Astrocyte of the cerebellum (primary cell): ENCODE data around the gene TGFA.

Experiments
- DNase-seq: peaks from one replicate; pipeline ENCODE4 v3.0.0-alpha.2; 2011; ENCODE audit warnings: low read depth
- H3K4me3 ChIP-seq: 2 replicates; pipeline ENCODE4 v1.5.1; 2011; ENCODE audit warnings: mild to moderate bottlenecking, low read depth, low read length, moderate library complexity
- in situ Hi-C: cut with HindIII; loops from 2 replicates; pipeline ENCODE4 v1.10.0; 2017; ENCODE audit warnings: low sequenced_read_pairs
- TF ChIP-seq, protein P1 (sequence below): IDR thresholded peaks from 2 replicates; pipeline ENCODE4 v1.5.1; 2012; ENCODE audit warnings: low read length, low read depth, moderate library complexity, mild to moderate bottlenecking; ENCODE audit errors: missing control alignments

Gene TGFA

DNA sequence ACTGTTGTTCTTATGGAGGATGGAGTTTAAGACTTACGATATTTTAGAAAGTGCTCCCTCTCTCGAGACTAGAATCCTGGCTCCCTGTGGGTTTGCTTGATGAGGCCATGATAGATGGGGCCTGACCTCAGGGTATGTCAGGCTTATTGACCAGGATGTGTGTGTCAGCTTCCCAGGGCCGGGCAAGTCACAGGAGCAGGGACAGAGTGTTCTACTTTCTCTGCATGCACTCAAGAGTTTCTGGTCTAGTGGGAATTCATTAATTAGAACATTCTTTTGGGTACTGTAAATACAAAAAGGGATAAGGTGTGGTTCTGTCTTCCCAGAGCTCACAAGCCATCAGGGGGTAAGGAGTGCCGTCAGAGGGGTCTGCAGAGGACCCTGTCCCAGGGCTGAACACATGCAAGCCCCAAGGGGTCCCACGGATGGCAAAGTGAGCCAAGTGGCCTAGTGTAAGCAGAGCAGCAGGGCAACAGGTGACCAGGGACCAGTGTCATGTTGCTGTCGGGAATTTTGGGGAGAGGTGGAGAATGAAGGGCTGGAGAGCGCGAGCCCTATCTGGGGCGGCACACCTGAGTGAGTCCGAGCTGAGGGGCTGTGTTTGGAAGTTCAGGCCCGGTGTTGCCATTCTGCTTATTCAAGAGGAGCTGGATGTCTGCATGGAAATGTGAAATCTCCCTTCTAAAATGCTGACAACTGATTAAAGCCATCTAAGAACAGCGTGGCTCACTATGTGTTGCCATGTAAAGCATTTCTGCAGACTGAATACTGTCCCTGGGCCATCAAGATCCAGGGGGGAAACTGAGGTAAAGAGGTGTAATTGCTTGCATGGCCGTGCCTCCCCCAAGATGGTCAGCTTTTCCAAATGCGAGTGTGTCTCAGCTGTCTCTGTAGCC lies 91.4 kb downstream of the TGFA start:
- in situ Hi-C loops: loop anchor here (5.0 kb wide), 1 partner anchor 105 kb away; no protein-coding TSS in a partner anchor
- H3K4me3 ChIP-seq: no peak overlapping the region
- DNase-seq: no peak
- TF ChIP-seq, protein P1, sequence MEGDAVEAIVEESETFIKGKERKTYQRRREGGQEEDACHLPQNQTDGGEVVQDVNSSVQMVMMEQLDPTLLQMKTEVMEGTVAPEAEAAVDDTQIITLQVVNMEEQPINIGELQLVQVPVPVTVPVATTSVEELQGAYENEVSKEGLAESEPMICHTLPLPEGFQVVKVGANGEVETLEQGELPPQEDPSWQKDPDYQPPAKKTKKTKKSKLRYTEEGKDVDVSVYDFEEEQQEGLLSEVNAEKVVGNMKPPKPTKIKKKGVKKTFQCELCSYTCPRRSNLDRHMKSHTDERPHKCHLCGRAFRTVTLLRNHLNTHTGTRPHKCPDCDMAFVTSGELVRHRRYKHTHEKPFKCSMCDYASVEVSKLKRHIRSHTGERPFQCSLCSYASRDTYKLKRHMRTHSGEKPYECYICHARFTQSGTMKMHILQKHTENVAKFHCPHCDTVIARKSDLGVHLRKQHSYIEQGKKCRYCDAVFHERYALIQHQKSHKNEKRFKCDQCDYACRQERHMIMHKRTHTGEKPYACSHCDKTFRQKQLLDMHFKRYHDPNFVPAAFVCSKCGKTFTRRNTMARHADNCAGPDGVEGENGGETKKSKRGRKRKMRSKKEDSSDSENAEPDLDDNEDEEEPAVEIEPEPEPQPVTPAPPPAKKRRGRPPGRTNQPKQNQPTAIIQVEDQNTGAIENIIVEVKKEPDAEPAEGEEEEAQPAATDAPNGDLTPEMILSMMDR: no peak

DNA sequence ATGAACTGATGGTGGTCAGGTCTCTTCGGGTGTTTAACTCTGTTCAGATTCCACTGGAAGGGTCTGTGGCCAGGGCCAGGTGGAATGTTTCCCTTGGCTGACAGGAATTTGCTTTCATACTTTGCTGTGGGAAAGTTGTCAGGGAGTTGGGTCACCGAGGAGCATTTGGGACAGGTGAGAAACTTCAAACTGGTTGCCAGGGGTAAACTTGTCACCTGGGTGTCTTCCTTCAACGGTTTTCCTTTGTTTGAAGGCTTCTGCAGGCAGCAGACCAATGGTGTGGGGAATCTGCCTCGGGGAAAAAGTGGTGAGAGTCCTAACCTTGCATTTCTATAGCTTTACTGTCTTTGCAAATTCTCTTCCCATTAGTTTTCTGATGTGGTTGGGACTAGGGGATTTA lies 92.2 kb downstream of the TGFA start:
- TF ChIP-seq, protein P1: no peak
- in situ Hi-C loops: loop anchor here (5.0 kb wide), 1 partner anchor 106 kb away; no protein-coding TSS in a partner anchor
- DNase-seq: no peak
- no peak overlapping the region for H3K4me3 ChIP-seq

DNA sequence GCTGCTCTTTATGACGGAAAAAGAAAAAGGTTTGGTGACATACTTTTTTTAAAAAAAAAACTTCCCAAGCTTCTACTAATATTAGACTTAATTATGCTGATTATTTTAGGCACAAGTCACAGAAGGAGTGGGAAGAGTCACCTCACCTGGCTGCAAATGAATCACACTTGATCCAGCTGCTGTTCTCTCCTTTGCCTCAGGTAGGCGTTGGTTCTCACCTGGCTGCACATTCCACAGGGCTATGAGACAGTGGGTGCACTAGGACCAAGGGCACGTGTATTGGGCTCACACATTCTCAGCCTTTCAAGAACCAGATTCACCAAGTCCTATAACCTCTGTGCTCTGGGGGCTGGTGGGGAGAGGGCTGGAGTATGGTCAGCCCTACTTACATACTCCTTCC lies 93.3 kb downstream of the TGFA start:
- in situ Hi-C loops: loop anchor here (5.0 kb wide), 1 partner anchor 107 kb away; no protein-coding TSS in a partner anchor
- TF ChIP-seq, protein P1: no peak

DNA sequence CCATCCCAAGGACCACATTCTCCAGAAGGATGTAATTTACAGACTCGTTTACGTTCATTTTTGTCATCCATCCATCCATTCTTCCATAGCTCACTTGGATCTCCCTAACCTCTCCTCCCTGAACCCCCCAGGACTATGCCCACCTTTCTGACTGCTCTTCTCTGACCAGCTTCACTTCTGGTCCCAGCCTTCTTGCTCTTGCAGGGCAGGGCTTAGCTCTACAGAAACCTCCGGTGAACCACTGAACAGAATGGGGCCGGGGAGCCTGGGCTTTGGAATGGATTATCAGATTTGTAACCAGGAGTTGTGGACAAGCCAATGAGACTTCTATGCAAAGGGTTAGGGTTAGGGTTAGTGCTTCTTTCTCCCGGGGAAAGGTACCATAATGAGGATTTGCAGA lies 95.0 kb downstream of the TGFA start:
- no peak overlapping the region for H3K4me3 ChIP-seq
- DNase-seq: no peak
- TF ChIP-seq, protein P1: no peak
- in situ Hi-C loops: no loop called here

More for the DNA sequence above, 93.3 kb downstream of the TGFA start:
- H3K4me3 ChIP-seq: no peak overlapping the region
- no peak for DNase-seq

DNA sequence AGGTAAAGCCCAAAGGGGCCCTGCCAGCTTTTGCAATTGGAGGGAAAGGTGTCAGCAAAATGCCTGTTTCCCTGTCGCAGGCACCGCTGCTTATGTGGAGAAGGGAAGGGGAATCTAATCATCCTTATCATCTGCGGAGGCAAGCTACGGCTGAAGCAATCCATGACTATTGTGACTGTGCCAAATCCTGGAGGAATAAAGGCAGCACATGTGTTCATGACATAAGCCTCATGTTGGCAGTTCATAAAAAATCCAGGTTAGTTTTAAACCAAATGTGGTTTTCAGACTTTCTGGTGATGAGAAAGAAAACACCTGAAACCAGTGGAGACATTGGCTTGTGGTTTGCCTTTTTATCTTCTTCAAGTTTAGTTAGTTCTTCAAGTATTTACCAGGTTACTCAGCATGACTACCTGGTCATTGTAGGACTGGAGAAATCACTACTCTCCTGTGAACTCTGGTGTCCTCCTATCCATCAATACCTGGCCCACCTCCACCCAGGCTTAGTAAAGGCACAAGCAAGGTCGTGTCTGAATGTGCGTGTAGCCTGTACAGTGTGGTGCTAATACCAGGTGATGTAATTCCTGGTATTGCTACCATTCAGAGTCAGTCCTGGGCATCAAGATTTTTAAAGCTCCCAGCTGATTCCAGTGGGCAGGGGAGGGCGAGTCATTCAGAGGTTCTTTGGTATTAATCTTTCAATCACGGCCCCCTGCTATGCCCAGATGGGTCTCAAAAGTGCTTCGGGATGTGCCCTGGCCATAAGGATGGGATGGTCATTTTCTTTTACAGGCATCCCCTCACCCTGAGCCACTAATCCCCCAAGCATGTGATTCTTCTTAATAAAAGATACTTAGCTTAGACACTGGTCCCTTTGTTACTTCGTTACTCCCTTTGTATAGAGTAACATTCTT lies 96.8 kb downstream of the TGFA start:
- DNase-seq: no peak
- TF ChIP-seq, protein P1: no peak
- no peak overlapping the region for H3K4me3 ChIP-seq
- in situ Hi-C loops: no loop called here

DNA sequence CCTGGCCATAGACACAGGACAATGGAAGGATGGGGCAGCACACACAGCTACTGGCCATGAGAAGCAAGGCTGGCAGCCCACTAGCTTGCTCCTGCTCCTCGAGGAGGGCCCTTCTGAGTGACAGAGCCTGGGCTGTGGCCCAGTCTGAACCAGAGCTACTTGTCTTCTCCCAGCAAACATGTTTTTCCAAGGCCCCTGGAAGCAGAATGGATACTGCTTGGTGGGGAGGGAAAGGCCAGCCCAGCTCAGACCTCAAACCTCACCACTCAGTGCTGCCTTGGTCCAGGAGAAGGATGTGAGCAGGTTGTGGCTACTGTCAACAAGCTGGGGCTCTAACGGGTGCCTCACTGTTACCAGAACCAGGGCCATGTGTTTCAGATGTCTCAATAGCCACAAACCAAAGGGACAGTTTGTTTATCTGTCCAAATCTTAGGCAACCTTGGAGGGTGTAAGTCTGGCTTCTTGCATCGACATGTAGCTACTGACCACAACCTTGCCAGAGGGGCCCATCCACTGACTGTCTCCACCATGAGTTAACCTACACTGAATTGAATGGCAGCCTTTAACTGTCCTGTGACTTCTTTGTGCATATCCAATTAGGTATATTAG lies 98.6 kb downstream of the TGFA start:
- TF ChIP-seq, protein P1: no peak
- no peak for DNase-seq
- in situ Hi-C loops: no loop called here
- no peak overlapping the region for H3K4me3 ChIP-seq
